Heart left ventricle (tissue), 13 donors: ENCODE results near the gene ALG13.

Experiments used
- CTCF ChIP-seq, 12 donors: fragments of 200-600 bp; sonication (generic) in 4 of 12; IDR thresholded peaks; one replicate each; pipeline versions ENCODE4 v1.5.0 to v1.8.0; 2018 to 2022; ENCODE audit warnings: antibody characterized with exemption in 12 of 12, mild to moderate bottlenecking in 5 of 12
- POLR2A ChIP-seq, 2 donors: fragments of 450-650 bp; IDR thresholded peaks; one replicate each; pipeline ENCODE4 v1.6.1; 2017; ENCODE audit warnings: antibody characterized with exemption in 2 of 2, mild to moderate bottlenecking in 2 of 2, moderate library complexity in 2 of 2
- donor health status: ischemic (EF 13 %, LVEDD 7.1; RV severe dilation, severe dysfunction).
- donor health status: DM: no; HTN: yes; CAD: no.
- donor health status: DM: no; HTN: no; CAD: no.
- donor health status: ischemic (EF 25% LVEDD 6.9; RV normal size, moderate dysfunction).
- donor health status: ischemic (EF 25% LVEDD 5.7; RV mildly dilated, moderate dysfunction).
- donor health status: ischemic (EF 35%, LVEDD 5.7; RV mildly dilated, moderate dysfunction).
- donor health status: nonischemic (EF 11% LVEDD 7.7; RV severe dilation, severe dysfunction).
- donor health status: DM: yes; HTN: yes; CAD: no.
- donor health status: PGD.
- donor health status: ischemic (EF 29% LVEDD 5.4; RV normal size, mild dysfunction).
- donor health status: nonischemic (EF 23%, LVEDD 6.1; RV moderate dilation, normal function).

GRCh38 chrX:111652719-111653118 is 28.3 kb upstream of the ALG13 start:
- TF ChIP-seq POLR2A (IDR thresholded peaks at IDR 0.05) = no peak
- no peak for TF ChIP-seq CTCF (IDR thresholded peaks at IDR 0.05)
